GM12892 (cell line): Measurements from ENCODE around the gene THRB.

ENCODE experiments used
- DNase-seq: peaks from one replicate; pipeline ENCODE4 v3.0.0; 2011; ENCODE audit not compliant: insufficient read length
- FAIRE-seq: peaks from 2 replicates; lab custom pipeline; 2011; peaks lifted over from hg19 to GRCh38; lab: Jason Lieb, UNC
- POLR2A ChIP-seq: IDR thresholded peaks from 2 replicates; pipeline ENCODE4 v1.6.1; 2011; ENCODE audit warnings: low read depth, low read length, control low read depth
- POLR2AphosphoS5 ChIP-seq: IDR thresholded peaks from 2 replicates; pipeline ENCODE4 v1.6.1; 2011; ENCODE audit warnings: low read depth, low read length, control low read depth
- TAF1 ChIP-seq: IDR thresholded peaks from 2 replicates; pipeline ENCODE4 v1.6.1; 2011; ENCODE audit warnings: low read depth, mild to moderate bottlenecking, control low read depth, low read length, borderline replicate concordance

The THRB gene

DNA sequence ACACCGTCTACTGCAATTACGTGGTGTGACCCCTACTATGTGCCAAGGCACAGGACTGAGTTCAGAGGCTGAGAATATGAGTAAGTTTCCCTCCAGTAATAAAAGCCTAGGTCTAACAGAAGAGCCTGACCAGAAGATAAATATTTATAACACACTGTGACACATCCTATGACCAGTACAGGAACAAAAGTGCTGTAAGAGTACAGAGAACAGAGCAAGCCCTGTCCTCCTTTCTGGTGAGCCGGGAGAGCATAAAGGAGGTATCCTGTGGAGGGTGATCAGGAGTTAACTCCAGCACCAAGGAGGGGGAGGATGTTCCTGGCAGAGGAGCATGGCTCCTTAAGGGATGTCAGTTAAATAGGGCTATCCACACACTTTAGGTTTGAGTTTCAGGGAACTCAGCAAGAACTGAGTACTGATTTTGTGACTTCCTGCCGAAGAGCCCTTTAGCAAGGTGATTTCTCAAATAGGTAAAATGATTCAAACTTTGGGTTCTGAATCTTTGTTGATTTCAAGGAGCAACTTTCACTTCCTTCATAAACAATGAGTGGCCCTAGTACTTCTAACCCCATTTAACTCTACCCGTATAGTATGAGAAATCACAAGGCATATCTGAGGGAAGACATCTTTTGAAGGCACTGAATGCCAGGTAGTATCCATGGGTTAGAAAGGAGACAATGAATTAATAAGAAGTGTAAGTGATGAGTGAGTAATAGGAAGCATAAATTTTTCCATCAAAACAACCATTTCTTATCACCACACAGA, 198.0 kb downstream of the THRB start:
- TF ChIP-seq POLR2AphosphoS5 (no peak), TAF1 (no peak), POLR2A (no peak)
- no peak for DNase-seq
- no peak for FAIRE-seq

DNA sequence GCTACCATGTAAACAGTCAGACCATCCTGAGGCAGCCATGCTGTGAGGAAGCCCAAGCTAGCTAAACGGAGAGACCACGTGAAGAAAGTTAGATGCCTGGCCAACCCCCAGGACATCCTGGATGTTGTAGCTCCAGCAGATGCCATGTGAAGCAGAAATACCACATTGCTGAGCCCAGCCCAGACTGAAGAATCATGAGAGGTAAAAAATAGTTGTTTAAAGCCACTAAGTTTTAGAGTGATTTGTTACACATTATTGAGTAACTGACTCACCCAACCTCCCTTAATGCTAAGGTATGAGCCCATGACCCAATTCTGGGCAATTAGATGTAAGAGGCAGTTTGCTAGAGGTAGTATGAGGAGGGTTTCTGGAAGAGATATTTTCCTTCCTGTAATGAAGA, 200.5 kb downstream of the THRB start:
- no peak for FAIRE-seq
- no peak for DNase-seq
- no peak for TF ChIP-seq TAF1
- TF ChIP-seq POLR2AphosphoS5, result no peak
- no peak for TF ChIP-seq POLR2A

DNA sequence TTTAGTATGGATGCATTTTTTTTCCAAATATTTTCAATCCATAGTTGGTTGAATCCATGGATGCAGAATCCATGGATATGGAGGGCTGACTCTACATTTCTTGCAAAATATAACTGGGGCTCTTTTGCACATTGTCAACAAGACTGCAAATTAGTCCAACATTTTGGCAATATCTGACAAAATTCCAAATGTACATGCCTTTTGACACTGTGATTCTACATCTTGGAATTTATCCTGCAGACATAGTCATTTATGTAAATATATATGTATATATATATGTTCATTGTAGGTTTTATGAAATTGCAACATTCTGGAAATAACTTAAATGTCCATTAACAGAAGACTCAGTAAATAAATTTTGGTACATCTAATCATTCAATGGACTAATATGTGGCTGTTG, 203.0 kb downstream of the THRB start:
- TF ChIP-seq POLR2A, result no peak
- no peak for TF ChIP-seq POLR2AphosphoS5
- no peak for TF ChIP-seq TAF1
- no peak for DNase-seq
- FAIRE-seq, result no peak

DNA sequence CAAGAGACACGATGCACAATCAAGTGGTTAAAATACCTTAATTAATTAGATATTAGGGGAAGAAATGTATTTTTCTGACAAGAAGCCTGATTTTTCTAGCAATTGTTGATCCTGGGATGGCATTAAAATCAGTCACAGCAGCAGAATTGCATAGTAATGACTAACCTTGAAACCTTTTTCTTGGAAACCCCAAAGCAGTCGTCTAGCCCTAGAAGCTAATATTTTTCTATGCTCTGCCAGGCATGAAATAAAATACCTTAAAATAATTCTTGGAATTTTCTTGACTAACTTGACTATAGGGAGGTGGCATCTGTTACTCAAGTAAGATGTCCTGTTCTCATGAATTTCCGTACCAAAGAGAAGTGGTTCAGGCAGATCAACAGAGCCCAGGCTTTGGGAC, 204.1 kb downstream of the THRB start:
- no peak for FAIRE-seq
- TF ChIP-seq POLR2AphosphoS5 (no peak), POLR2A (no peak), TAF1 (no peak)
- DNase-seq, result no peak

DNA sequence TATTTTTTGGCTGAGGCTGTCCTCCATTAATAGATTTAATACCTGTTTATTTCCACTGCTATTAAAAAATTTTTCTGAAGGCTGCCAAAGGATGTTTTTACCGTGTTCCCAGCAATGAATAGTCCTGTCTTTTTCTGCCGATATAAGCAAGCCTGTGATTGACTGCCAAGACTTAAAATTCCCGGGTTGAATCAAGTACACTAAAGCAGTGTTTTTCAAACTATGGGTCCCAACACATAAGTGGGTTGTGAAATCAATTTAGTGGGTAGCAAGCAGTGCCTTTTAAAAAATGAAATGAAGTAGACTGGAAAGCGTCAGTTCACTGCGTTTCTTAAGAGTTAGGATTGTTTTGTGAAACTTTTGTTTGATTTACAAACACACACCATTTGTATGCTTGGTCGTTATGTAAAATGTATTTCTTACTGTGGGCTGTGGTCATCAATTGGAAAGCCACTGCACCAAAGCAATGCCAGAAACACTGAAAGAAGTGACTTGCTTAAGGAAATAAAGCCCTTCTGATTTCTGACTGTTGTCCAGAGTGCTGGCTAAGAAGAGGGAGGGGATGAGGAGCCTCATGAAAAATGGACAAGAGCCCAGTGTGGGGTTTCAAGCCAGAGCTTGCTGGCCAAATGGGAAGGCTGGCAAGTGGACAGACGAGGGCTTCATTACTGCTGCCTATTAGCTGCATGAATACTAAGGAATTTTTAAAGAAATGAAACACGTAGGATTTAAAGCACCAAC, 206.0 kb downstream of the THRB start:
- FAIRE-seq (no peak), DNase-seq (no peak)
- TF ChIP-seq POLR2AphosphoS5 (no peak), POLR2A (no peak), TAF1 (no peak)

DNA sequence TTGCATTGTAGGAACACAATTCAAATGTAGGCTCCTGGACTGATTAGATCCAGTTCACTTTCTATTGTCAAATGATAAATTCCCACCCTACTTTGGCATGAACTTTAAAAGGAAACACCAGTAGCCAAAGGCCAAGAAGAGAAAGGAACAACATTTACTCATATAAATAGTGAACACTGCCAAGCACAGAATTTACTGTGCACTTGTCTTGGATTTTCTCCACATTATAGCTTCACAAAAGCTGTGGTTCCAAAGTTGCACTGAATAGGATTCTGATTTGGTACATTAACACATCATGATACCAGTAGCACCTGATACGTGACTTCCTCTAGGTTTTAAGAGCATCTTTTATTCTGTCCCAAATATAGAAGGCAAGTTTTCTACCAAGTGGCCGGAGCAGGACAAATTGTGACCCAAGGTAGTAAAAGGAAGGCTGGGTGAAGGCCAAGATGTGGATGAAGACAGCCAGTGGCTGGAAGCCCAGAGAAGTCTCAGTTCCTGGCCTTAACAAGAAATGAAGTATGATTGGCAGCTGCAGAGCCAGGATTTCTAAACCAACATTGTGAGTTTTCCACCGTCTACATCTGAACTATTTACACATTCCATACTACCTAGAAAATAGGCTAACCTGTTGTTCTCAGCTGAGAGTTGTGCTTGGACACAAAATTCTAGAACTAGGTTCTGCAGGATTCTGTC, 206.7 kb downstream of the THRB start:
- DNase-seq (no peak), FAIRE-seq (no peak)

DNA sequence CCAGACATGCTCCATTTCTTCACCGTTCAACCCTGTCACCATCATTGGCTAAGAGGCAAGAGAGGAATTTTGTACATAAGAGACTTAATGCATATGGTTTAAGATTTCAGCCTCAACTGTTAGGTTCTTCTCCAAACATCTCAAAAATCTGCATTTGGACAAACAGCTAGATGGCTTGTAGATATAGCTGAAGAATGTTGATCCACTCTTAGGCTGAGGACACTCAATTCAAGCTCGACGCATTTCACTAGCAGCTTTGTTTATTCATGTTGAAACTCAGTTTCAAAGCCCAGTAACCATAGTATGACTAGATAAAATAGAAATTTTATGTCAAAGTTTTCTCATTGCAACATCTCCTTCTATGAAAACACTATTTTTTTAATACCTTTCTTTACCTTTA, 208.2 kb downstream of the THRB start:
- DNase-seq (no peak), FAIRE-seq (no peak)
- TF ChIP-seq POLR2A (no peak), POLR2AphosphoS5 (no peak), TAF1 (no peak)

More for the DNA sequence above, 206.7 kb downstream of the THRB start:
- no peak for TF ChIP-seq POLR2AphosphoS5
- no peak for TF ChIP-seq TAF1
- no peak for TF ChIP-seq POLR2A

DNA sequence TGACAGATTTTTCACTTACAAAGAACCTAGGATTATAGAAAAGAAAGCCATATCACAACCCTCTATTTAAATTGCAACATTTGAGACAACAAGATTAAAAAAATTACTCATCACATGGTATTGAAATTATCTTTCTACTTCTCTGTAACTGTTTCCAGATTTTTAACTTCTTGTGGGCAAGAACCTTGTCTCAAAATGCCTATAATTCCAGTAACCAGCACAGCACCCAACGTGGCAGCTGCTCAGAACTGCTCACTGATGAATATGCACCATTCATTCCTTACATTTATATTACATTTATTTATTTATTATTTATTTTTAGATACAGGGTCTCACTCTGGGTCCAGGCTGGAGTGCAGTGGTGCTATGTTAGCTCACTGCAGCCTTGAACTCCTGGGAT, 216.1 kb downstream of the THRB start:
- FAIRE-seq, result no peak
- DNase-seq, result no peak
- no peak for TF ChIP-seq POLR2A
- TF ChIP-seq TAF1, result no peak
- no peak for TF ChIP-seq POLR2AphosphoS5

DNA sequence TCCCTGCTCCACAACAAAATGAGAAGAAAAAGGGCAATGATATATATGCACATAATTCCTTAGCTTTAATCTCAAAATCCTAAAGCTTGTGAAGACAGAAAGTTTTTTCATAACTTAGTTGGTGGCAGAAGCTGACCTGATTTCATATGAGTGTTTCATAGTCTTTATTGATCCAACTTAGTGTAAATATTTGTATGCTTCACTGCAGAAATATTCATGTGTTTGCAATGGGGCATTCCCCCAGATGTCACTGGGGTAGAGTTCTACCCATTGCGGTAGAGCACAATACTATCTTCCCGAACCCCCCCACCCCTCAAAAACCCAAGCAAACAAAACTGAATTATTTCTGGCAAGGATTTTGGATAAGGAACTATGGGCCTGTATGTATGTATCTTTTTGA, 221.2 kb downstream of the THRB start:
- no peak for DNase-seq
- no peak for FAIRE-seq
- TF ChIP-seq TAF1 (no peak), POLR2A (no peak), POLR2AphosphoS5 (no peak)

DNA sequence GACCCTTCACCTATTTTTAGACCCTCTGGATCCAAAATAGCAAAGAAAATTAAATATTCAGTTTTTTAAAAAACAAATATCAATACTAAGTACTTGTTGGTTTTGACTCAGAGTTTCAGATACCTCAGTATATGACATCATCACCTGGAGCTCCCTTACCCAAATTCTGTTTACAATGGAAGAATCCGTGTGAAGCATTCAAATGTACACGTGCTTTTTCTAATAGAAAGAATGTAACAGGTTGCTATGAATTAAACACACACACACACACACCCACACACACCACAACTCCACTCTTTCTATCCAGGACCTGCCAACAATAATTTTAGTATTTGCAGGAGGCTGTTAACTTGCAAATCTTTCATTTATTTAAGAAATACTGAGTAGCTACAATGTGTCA, 221.8 kb downstream of the THRB start:
- no peak for FAIRE-seq
- no peak for DNase-seq

DNA sequence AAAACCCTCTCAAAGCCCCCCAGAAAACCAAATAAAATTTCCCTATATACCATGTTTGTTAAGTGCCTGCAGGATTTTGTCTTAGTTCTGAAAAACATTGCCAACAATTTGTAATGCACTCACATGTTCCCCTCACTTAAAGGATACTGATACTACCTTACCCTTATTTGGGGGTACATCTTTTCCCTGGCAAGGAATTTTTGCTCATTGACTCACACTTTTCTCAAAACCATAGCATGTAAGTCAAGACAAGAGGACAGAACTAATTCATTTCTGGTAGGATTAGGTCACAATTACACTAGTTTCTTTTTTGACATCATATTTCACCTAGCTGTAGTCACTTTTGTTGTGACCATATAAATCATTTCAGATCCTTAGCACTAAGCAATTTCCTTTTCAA, 222.2 kb downstream of the THRB start:
- TF ChIP-seq TAF1 (no peak), POLR2A (no peak), POLR2AphosphoS5 (no peak)
- DNase-seq (no peak), FAIRE-seq (no peak)

More for the DNA sequence above, 221.8 kb downstream of the THRB start:
- TF ChIP-seq POLR2A, result no peak
- TF ChIP-seq TAF1, result no peak
- TF ChIP-seq POLR2AphosphoS5, result no peak
